ENCODE measurements around the gene COQ10B.
A peak's percentile ranks its signal among the peaks of the same experiment; 100 is the strongest.
"Not testable (repeated sequence)": the region's sequence is repeated elsewhere in the genome, so short reads cannot be mapped to it uniquely, and the experiment has no call there.

Gene COQ10B

GRCh38 chr2:197453123-197453913 is at the start of gene COQ10B:
Gene COQ10B (plus strand): TSS chr2:197453552. CDS start chr2:197453561, 9 bp downstream.
- DNase-seq: peak; percentile 96

DNA sequence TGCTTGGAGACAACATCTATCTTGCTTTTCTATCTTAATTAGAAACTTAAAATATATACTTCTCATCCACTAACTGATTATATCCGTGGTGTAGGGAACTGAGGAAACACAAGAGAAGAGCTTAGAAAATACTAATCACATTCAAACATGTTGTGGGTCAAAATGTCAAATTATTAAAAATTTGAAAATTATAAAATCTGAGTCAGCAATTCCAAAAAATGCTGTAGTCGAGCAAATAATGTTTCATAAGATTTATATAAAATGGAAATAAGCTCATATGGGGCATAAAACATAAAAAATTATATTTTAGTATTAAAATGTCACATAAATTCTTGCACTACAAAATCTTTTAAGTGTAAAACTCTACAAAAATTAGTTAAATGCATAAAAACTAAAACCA is 47.8 kb upstream of the COQ10B start:
- no peak for DNase-seq

DNA sequence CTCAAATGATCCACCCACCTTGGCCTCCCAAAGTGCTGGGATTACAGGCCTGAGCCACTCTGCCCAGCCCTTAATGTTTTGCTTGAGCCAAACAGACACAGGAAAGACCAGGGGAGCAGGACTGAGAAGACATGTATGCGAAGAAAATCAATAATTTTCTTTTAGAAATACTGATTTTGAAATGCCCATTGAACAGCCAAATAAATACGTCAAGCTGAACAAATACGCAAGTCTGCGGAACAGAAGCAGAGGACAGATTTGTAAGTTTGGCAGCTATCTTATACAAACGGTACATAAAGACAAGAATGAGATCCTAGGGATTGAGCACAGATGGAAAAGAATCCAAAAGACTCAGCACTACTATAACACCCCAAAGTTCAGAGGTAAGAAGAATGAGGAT is 39.3 kb upstream of the COQ10B start:
- DNase-seq: no peak

- no peak for DNase-seq
Observed at GRCh38 chr2:197414515-197414914, 38.8 kb upstream of the COQ10B start.

DNA sequence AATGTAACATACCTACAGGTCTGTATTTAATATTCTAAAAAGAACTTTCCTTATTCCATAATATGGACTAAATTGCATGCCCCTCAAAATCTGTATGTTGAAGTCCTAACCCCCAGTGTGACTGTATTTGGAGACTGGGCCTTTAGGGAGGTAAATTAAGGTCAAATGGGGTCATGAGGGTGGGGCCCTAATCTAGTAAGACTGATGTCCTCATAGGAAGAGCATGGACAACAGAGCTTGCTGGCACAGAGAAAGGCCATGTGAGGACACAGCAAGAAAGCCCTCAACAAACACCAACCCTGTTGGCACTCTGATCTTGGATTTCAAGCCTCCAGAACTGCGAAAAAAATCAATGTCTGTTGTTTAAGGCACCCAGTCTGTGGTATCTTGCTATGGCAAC is 37.1 kb upstream of the COQ10B start:
- DNase-seq: no peak

DNA sequence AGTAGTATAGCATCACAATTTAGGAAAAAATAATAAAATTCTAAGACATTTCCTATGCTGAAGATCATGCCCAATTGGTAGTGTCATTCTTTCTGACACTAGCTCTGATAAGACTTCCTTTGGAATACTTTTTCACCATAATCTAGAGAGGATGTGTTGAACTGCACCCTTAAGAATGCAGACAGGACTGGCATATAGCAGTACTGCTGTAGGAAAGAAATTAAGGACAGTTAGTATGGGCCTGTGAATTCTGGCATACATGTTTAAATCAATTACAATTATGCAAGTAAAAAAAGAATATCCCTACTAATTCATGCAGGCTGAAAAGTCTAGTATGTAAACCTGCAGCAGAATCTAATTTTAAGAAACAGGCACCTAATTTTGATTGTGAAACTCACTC is 33.9 kb upstream of the COQ10B start:
- DNase-seq: no peak

GRCh38 chr2:197423307-197423706 is 30.0 kb upstream of the COQ10B start:
- no peak for DNase-seq

- no peak for DNase-seq
Observed at GRCh38 chr2:197425550-197425949, 27.8 kb upstream of the COQ10B start.

DNA sequence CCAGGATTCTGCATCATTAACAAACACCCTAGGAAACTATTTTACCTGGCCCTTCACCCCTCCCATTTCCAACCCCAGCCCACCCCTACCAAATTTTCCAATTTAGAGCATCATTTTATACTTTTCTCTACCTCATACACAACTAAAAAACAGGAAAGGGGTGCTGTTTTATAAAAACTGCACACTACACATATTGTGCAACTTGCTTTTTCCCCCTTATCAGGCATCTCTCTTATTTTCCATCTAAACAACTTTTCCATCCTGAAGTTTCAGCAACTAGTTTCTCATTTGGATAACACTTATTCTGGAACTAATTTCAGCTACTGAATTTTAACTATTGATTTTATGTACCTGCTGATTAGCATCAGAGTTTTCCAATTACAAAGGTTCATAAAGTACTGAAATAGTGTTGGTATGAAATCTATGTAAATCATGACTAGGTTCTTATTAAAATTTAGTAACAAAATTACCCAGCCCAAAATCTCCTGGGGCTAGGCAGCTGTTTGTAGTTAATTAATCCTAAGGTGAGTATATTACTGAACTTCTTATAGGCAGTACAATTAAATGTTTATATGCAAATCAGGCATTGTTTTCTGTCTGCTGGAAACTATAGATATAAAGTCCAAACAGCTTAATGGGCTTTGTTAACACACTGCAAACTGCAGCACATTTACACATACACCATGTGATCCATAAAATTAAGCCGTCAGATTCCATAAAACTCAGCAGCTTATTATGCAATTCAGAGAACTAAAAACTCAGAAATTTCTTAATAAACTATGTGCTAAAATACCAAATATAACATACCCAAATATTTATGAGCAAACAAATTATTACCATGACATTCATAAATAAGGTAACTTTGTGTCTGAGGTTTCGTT is 26.4 kb upstream of the COQ10B start:
- no peak for DNase-seq

GRCh38 chr2:197427986-197428385 is 25.4 kb upstream of the COQ10B start:
- DNase-seq: no peak

DNA sequence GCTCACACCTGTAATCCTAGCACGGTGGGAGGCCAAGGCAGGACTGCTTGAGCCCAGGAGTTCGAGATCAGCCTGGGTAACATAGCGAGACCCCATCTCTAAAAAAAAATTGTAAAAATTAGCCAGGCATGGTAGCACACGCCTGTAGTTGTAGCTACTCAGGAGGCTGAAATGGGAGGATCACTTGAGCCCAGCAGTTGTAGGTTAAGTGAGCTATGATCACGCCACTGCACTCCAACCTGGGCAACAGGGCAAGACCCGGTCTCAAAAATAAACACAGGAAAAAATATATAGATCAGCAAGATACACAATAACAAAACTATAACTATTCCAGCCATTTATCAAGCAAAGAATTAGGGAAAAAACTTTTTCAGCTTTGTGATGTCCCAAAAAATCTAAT is 21.5 kb upstream of the COQ10B start:
- DNase-seq: no peak

- not testable (repeated sequence) for DNase-seq
Observed at GRCh38 chr2:197432527-197432926, 20.8 kb upstream of the COQ10B start.

- no peak for DNase-seq
Observed at GRCh38 chr2:197433780-197434438, 19.4 kb upstream of the COQ10B start.

- DNase-seq: peak; percentile 78
Observed at GRCh38 chr2:197434541-197435513, 18.5 kb upstream of the COQ10B start, which contains the start of gene SF3B1. Gene SF3B1 (minus strand): TSS chr2:197435028. CDS start chr2:197434999, 29 bp downstream.

GRCh38 chr2:197435598-197436420 is 17.5 kb upstream of the COQ10B start:
- no peak for DNase-seq

GRCh38 chr2:197437380-197437779 is 16.0 kb upstream of the COQ10B start:
- DNase-seq: no peak

DNA sequence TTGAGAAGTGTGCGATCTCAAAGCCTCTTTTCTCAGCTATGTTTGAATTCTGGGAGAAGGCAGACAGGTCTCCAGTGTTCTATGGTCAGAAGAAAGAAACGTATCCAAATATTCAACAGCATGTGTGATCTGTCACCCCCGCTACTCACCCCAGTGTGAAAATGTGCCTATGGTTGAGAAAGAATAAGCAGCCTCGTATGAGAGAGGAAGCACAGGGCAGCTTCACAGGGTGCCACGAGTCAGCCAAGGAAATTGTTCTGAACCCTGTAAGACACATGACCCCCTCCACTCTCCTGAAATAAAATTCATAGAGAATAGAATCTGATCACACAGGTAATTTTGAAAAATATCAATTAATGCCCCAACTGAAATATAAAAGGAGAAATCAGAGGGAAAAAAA is 10.5 kb upstream of the COQ10B start:
- no peak for DNase-seq

DNA sequence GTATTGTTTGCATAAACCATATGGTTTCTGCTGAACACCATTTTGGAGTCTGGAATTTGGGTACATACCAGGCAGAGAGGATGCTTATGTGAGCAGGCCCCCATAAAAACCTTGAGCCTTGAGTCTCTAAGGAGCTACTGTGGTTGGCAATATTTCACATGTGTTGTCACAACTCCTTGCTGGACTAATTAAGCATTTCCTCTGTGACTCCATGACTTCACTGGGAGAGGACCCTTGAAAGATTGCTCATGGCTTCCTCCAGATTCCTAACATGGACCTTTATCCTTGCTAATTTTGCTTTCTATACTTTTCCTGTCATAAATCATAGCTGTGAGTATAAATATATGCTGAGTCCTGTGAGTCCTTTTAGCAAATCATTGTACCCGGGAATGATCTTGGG is 7.6 kb upstream of the COQ10B start:
- no peak for DNase-seq

DNA sequence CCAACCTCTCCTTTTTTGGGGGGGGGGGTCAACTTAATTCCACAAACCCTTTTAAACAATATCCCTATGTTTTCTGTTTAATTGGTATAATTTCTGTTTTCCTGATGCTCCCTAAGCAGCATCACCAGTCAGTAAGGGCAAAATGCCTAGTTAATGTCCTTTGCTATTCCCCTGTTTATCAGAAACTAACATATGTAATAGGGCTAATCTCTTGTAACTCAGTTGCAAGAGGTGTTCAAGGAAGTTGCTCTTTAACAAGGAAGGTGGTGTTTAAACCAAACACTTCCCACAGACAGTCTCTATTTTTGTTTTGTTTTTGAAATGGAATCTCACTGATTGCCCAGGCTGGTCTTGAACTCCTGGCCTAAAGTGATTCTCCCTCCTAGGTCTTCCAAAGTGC is 6.5 kb upstream of the COQ10B start:
- DNase-seq: no peak

DNA sequence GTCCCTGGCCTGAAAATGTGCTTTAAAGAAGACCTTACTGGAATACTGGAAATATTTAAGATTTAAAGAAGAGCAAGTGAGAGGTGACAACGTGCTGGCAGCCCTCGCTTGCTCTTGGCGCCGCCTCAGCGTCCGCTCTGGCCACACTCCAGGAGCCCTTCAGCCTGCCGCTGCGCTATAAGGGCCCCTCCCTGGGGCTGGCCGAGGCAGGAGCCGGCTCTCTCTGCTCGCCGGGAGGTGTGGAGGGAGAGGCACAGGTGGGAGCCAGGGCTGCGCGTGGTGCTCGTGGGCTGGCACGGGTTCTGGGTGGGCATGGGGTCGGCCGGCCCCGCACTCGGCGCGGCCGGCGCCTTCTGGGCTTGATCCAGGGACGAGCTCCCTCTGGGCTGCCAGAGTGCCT is 2.9 kb upstream of the COQ10B start:
- no peak for DNase-seq

- not testable (repeated sequence) for DNase-seq
Observed at GRCh38 chr2:197450935-197451358, 2.4 kb upstream of the COQ10B start.
